CD4-positive, alpha-beta T cell treated with Interleukin-15 for 4 hours (primary cell): Measurements from ENCODE around the gene RPL37A.

ENCODE experiments used
- DNase-seq: peaks from one replicate; pipeline ENCODE4 v3.0.0-alpha.2; 2020; ENCODE audit warnings: low spot score

RPL37A gene

GRCh38 chr2:216490061-216490460, 8.6 kb upstream of the RPL37A start:
- no peak for DNase-seq

GRCh38 chr2:216491793-216492596, 6.6 kb upstream of the RPL37A start:
- DNase-seq = no peak

GRCh38 chr2:216492597-216493333, 5.9 kb upstream of the RPL37A start:
- DNase-seq = no peak

- no peak for DNase-seq
These were observed 5.3 kb upstream of the RPL37A start for GRCh38 chr2:216493334-216493685.

GRCh38 chr2:216495656-216496055, 3.0 kb upstream of the RPL37A start:
- no peak for DNase-seq

- DNase-seq = no peak
These were observed 1.1 kb upstream of the RPL37A start for GRCh38 chr2:216497382-216498069.

GRCh38 chr2:216498070-216498378, 620 bp upstream of the RPL37A start:
- no peak for DNase-seq

- no peak for DNase-seq
These were observed 1.1 kb downstream of the RPL37A start for GRCh38 chr2:216499641-216500218.

- DNase-seq = no peak
These were observed 1.9 kb downstream of the RPL37A start for GRCh38 chr2:216500572-216500971.

- DNase-seq = no peak
These were observed 3.2 kb downstream of the RPL37A start for GRCh38 chr2:216501854-216502253.

- DNase-seq = no peak
These were observed 3.9 kb downstream of the RPL37A start for GRCh38 chr2:216502381-216503158.

- DNase-seq = no peak
These were observed 4.5 kb downstream of the RPL37A start for GRCh38 chr2:216503159-216503629.

- no peak for DNase-seq
These were observed 5.2 kb downstream of the RPL37A start for GRCh38 chr2:216503697-216504375.

GRCh38 chr2:216504376-216504762, 5.7 kb downstream of the RPL37A start:
- no peak for DNase-seq

- DNase-seq = no peak
These were observed 6.8 kb downstream of the RPL37A start for GRCh38 chr2:216505133-216506106.

- no peak for DNase-seq
These were observed 8.8 kb downstream of the RPL37A start for GRCh38 chr2:216507220-216508160.

- no peak for DNase-seq
These were observed 9.6 kb downstream of the RPL37A start for GRCh38 chr2:216508229-216508628.

- DNase-seq = no peak
These were observed 18.2 kb downstream of the RPL37A start for GRCh38 chr2:216516730-216517350.
